ENCODE results near the gene CITED4. TPM values are rescaled to one million over a fixed set of nuclear protein-coding genes. Genes with fewer than 3 reads are reported as not detected.
A peak's percentile ranks its signal among the peaks of the same experiment; 100 is the strongest.

CITED4 gene
- total and polyA plus RNA-seq, 9 of the 15 experiments (the other 6 are each of a cell fraction or from before 2014, with no cell fraction given), result 0.11 to 1.2 (median 0.17) TPM; not detected in 2

- TF ChIP-seq ZNF518B (CRISPR knock-in tag; IDR thresholded peaks at IDR 0.05), result no peak
- TF ChIP-seq HMG20A (CRISPR knock-in tag; conservative IDR thresholded peaks at IDR 0.05), result no peak
- no peak for TF ChIP-seq ZNF77 (CRISPR knock-in tag; IDR thresholded peaks at IDR 0.05)
- TF ChIP-seq SPI1 (IDR thresholded peaks at IDR 0.05; ENCODE audit: borderline replicate concordance, low read depth, low read length), result peak; percentile 24; the same call in 1 of the 2 replicates
- TF ChIP-seq, protein P1, sequence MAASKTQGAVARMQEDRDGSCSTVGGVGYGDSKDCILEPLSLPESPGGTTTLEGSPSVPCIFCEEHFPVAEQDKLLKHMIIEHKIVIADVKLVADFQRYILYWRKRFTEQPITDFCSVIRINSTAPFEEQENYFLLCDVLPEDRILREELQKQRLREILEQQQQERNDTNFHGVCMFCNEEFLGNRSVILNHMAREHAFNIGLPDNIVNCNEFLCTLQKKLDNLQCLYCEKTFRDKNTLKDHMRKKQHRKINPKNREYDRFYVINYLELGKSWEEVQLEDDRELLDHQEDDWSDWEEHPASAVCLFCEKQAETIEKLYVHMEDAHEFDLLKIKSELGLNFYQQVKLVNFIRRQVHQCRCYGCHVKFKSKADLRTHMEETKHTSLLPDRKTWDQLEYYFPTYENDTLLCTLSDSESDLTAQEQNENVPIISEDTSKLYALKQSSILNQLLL (CRISPR knock-in tag; IDR thresholded peaks at IDR 0.05; ENCODE audit: borderline replicate concordance), result no peak
- no peak for TF ChIP-seq CAMTA2 (CRISPR knock-in tag; conservative IDR thresholded peaks at IDR 0.05)
- no peak for TF ChIP-seq ATF1 (CRISPR knock-in tag; IDR thresholded peaks at IDR 0.05)
- TF ChIP-seq ATF1 (tag; IDR thresholded peaks at IDR 0.05), result peak; percentile 12; the same call in 1 of the 2 replicates
- no peak for TF ChIP-seq ZNF589 (CRISPR knock-in tag; IDR thresholded peaks at IDR 0.05; ENCODE audit: low read depth)
- no peak; the same call in 1 of the 2 replicates for TF ChIP-seq ZNF24 (IDR thresholded peaks at IDR 0.05)
- no peak for TF ChIP-seq HNRNPK (IDR thresholded peaks at IDR 0.05; ENCODE audit: low read depth, low read length, poor library complexity, severe bottlenecking)
- no peak for TF ChIP-seq MEIS2 (IDR thresholded peaks at IDR 0.05; ENCODE audit: partially characterized antibody)
- TF ChIP-seq, protein P2, sequence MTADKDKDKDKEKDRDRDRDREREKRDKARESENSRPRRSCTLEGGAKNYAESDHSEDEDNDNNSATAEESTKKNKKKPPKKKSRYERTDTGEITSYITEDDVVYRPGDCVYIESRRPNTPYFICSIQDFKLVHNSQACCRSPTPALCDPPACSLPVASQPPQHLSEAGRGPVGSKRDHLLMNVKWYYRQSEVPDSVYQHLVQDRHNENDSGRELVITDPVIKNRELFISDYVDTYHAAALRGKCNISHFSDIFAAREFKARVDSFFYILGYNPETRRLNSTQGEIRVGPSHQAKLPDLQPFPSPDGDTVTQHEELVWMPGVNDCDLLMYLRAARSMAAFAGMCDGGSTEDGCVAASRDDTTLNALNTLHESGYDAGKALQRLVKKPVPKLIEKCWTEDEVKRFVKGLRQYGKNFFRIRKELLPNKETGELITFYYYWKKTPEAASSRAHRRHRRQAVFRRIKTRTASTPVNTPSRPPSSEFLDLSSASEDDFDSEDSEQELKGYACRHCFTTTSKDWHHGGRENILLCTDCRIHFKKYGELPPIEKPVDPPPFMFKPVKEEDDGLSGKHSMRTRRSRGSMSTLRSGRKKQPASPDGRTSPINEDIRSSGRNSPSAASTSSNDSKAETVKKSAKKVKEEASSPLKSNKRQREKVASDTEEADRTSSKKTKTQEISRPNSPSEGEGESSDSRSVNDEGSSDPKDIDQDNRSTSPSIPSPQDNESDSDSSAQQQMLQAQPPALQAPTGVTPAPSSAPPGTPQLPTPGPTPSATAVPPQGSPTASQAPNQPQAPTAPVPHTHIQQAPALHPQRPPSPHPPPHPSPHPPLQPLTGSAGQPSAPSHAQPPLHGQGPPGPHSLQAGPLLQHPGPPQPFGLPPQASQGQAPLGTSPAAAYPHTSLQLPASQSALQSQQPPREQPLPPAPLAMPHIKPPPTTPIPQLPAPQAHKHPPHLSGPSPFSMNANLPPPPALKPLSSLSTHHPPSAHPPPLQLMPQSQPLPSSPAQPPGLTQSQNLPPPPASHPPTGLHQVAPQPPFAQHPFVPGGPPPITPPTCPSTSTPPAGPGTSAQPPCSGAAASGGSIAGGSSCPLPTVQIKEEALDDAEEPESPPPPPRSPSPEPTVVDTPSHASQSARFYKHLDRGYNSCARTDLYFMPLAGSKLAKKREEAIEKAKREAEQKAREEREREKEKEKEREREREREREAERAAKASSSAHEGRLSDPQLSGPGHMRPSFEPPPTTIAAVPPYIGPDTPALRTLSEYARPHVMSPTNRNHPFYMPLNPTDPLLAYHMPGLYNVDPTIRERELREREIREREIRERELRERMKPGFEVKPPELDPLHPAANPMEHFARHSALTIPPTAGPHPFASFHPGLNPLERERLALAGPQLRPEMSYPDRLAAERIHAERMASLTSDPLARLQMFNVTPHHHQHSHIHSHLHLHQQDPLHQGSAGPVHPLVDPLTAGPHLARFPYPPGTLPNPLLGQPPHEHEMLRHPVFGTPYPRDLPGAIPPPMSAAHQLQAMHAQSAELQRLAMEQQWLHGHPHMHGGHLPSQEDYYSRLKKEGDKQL (CRISPR knock-in tag; IDR thresholded peaks at IDR 0.05; ENCODE audit: borderline replicate concordance), result no peak
- no peak for TF ChIP-seq CREM (IDR thresholded peaks at IDR 0.05; ENCODE audit: low read depth)
- TF ChIP-seq NFATC3 (IDR thresholded peaks at IDR 0.05), result no peak
Measured at GRCh38 chr1:40840526-40841323, 21.4 kb downstream of the CITED4 start (continued).

All from K562 (cell line).